Ascending aorta (tissue), 2 donors: ENCODE results near the gene CLBA1. TPM values are rescaled to one million over a fixed set of nuclear protein-coding genes. Genes with fewer than 3 reads are reported as not detected.

ENCODE experiments used
- DNase-seq, 2 donors: peaks; one replicate each; pipeline ENCODE4 v3.0.0-alpha.2; 2019; ENCODE audit warnings: low spot score in 2 of 2
- H3K27ac ChIP-seq, 2 donors: fragments of 200-600 bp; sonication (generic); one replicate each; pipeline ENCODE4 v1.5.1; 2016 to 2017; ENCODE audit warnings: mild to moderate bottlenecking in 1 of 2
- H3K27me3 ChIP-seq: fragments of 200-600 bp; sonication (generic); one replicate; pipeline ENCODE4 v1.5.1; 2017
- H3K36me3 ChIP-seq, 2 donors: fragments of 200-600 bp; sonication (generic); one replicate each; pipeline ENCODE4 v1.5.1; 2016
- H3K4me1 ChIP-seq, 2 donors: fragments of 200-600 bp; sonication (generic); one replicate each; pipeline ENCODE4 v1.5.1; 2016 to 2017; ENCODE audit warnings: mild to moderate bottlenecking in 1 of 2
- H3K4me3 ChIP-seq, 2 donors: fragments of 200-600 bp; sonication (generic); one replicate each; pipeline ENCODE4 v1.5.1; 2016 to 2017; ENCODE audit warnings: mild to moderate bottlenecking in 1 of 2
- H3K9me3 ChIP-seq, 2 donors: fragments of 200-600 bp; sonication (generic); one replicate each; pipeline ENCODE4 v1.5.1; 2016
- CTCF ChIP-seq, 3 experiments: fragments of 200-600 bp in 2 of 3; fragments of 450-650 bp in 1 of 3; sonication (generic) in 2 of 3; IDR thresholded peaks; one replicate each; pipeline ENCODE4 v1.5.1; 2016 to 2019; ENCODE audit warnings: antibody characterized with exemption in 3 of 3, mild to moderate bottlenecking in 1 of 3, moderate library complexity in 1 of 3
- intact Hi-C: fragments of 100-400 bp; cut with DNase I; formaldehyde crosslinking; loops from one replicate; pipeline ENCODE4 v1.15.1; 2023
- total RNA-seq: library from RNA; depleted of rRNA; stranded (reverse); fragments of >200 nt; gene quantifications from one replicate; pipeline ENCODE4 v1.1.0, GENCODE V29; 2016

CLBA1 gene
- total RNA-seq, 1 donor from 2014 or later: 18.1 TPM

- Histone ChIP-seq H3K27ac (no peak overlapping the region), H3K9me3 (no peaks in the 10 kb centered on the region), H3K36me3 (no peaks in the 10 kb centered on the region), H3K4me3 (peak overlapping the region; percentile 73 to 83), H3K27me3 (no peaks in the 10 kb centered on the region), H3K4me1 (peaks cover 24 to 44% of the 10 kb centered on the region in 2 donors)
- no peak for DNase-seq
- TF ChIP-seq CTCF (IDR thresholded peaks at IDR 0.05): no peak
- intact Hi-C loops: loop anchor here (5.0 to 10.0 kb wide), 3 partner anchors 112 to 294 kb away; partner anchors contain the start of genes BTBD6, CEP170B and INF2
Measured at GRCh38 chr14:104978746-104979691, 6.6 kb upstream of the CLBA1 start.

GRCh38 chr14:104979758-104980610 is 5.6 kb upstream of the CLBA1 start:
- Histone ChIP-seq H3K4me1 (peaks cover 16 to 34% of the 10 kb centered on the region in 2 donors), H3K27ac (peak overlapping the region in 1 of 2 donors; percentile 32), H3K9me3 (no peaks in the 10 kb centered on the region), H3K27me3 (no peaks in the 10 kb centered on the region), H3K36me3 (no peaks in the 10 kb centered on the region), H3K4me3 (no peak overlapping the region)
- intact Hi-C loops: loop anchor here (5.0 to 10.0 kb wide), 3 partner anchors 113 to 295 kb away; partner anchors contain the start of genes BTBD6, CEP170B and INF2
- TF ChIP-seq CTCF (IDR thresholded peaks at IDR 0.05): no peak
- no peak for DNase-seq

GRCh38 chr14:104980611-104981531 is 4.7 kb upstream of the CLBA1 start:
- no peak for TF ChIP-seq CTCF (IDR thresholded peaks at IDR 0.05)
- H3K27ac ChIP-seq: peak overlapping the region in 1 of 2 donors; percentile 32

GRCh38 chr14:104981699-104982541 is 3.7 kb upstream of the CLBA1 start:
- intact Hi-C loops: no loop called here
- H3K4me1 ChIP-seq: peaks cover 22 to 25% of the 10 kb centered on the region in 2 donors
- H3K9me3 ChIP-seq: no peaks in the 10 kb centered on the region
- DNase-seq: no peak
- H3K27me3 ChIP-seq: no peaks in the 10 kb centered on the region
- H3K27ac ChIP-seq: no peak overlapping the region
- no peaks in the 10 kb centered on the region for H3K36me3 ChIP-seq
- H3K4me3 ChIP-seq: no peak overlapping the region
- TF ChIP-seq CTCF (IDR thresholded peaks at IDR 0.05): no peak

More at GRCh38 chr14:104980611-104981531, 4.7 kb upstream of the CLBA1 start:
- H3K4me1 ChIP-seq: peaks cover 17 to 25% of the 10 kb centered on the region in 2 donors
- no peaks in the 10 kb centered on the region for H3K36me3 ChIP-seq
- DNase-seq: no peak
- intact Hi-C loops: no loop called here
- H3K27me3 ChIP-seq: no peaks in the 10 kb centered on the region
- no peaks in the 10 kb centered on the region for H3K9me3 ChIP-seq
- no peak overlapping the region for H3K4me3 ChIP-seq
